Adrenal gland (tissue), 12 donors: ENCODE measurements around the gene RTF2. TPM values are rescaled to one million over a fixed set of nuclear protein-coding genes. Genes with fewer than 3 reads are reported as not detected.

ENCODE experiments used
- DNase-seq, 7 donors: peaks; one replicate each; pipeline ENCODE4 v3.0.0-alpha.2; 2019 to 2020
- H3K27ac ChIP-seq, 5 donors: fragments of 200-600 bp; sonication (generic) in 4 of 5; 1 replicate in 3 of 5; 2 replicates in 2 of 5; pipeline versions ENCODE4 v1.5.1 to v1.8.0; 2016 to 2020; ENCODE audit warnings: mild to moderate bottlenecking in 1 of 5
- H3K27me3 ChIP-seq: fragments of 200-600 bp; 2 replicates; pipeline ENCODE4 v1.8.0; 2021
- H3K36me3 ChIP-seq, 2 donors: fragments of 200-600 bp; replicated peaks in 1 of 2; 1 replicate in 1 of 2; 2 replicates in 1 of 2; pipeline versions ENCODE4 v1.5.1 to v1.8.0; 2018 to 2022
- H3K4me1 ChIP-seq, 2 donors: fragments of 200-600 bp; replicated peaks in 1 of 2; 1 replicate in 1 of 2; 2 replicates in 1 of 2; pipeline versions ENCODE4 v1.5.1 to v1.8.0; 2018 to 2021
- H3K4me3 ChIP-seq, 4 donors: fragments of 200-600 bp; sonication (generic) in 3 of 4; one replicate each; pipeline ENCODE4 v1.5.1; 2016 to 2018
- H3K9me3 ChIP-seq, 3 donors: fragments of 200-600 bp; sonication (generic) in 1 of 3; replicated peaks in 1 of 3; 1 replicate in 2 of 3; 2 replicates in 1 of 3; pipeline versions ENCODE4 v1.5.1 to v1.8.0; 2016 to 2021
- CTCF ChIP-seq, 6 experiments: fragments of 450-650 bp in 4 of 6; fragments of 200-600 bp in 2 of 6; sonication (generic) in 1 of 6; IDR thresholded peaks; 1 replicate in 5 of 6; 2 replicates in 1 of 6; pipeline versions ENCODE4 v1.5.1 to v1.8.0; 2016 to 2021; ENCODE audit warnings: antibody characterized with exemption in 6 of 6, mild to moderate bottlenecking in 2 of 6, moderate library complexity in 1 of 6
- POLR2A ChIP-seq, 2 donors: fragments of 450-650 bp; IDR thresholded peaks; one replicate each; pipeline ENCODE4 v1.6.1; 2017; ENCODE audit warnings: antibody characterized with exemption in 2 of 2, mild to moderate bottlenecking in 2 of 2, moderate library complexity in 1 of 2
- WGBS, 4 donors: extraction: QIAGEN DNeasy Blood & Tissue Kit in 2 of 4; methylation state at CpG; one replicate each; pipeline versions ENCODE4 v1.1.5 to v1.1.7; 2013 to 2017; 5-methylcytosine and 5-hydroxymethylcytosine counted together
- intact Hi-C, 2 donors: fragments of 100-400 bp; cut with DNase I; formaldehyde crosslinking; loops; one replicate each; pipeline versions ENCODE4 v1.14.1 to v1.15.0; 2022 to 2023
- polyA plus RNA-seq, 3 donors: library from polyadenylated mRNA; stranded (reverse); fragments of 200-250 nt in 2 of 3; fragments of 350-450 nt in 1 of 3; fragmentation: Illumina TruSeq in 1 of 3; extraction: RNeasy Lipid Tissue Mini Kit (QIAGEN cat#74804) in 1 of 3; gene quantifications; one replicate each; pipeline ENCODE4 v1.2.3, GENCODE V29; 2013 to 2014
- total RNA-seq, 9 donors: library from RNA; depleted of rRNA in 4 of 9; stranded (reverse); fragments of >200 nt in 4 of 9; fragments of 120-200 nt in 1 of 9; fragmentation: NEBNext Ultra II Directional in 1 of 9; extraction: Animal tissue kit (Norgen Biotek cat#: 25700) in 1 of 9; gene quantifications; one replicate each; pipeline versions ENCODE4 v1.1.0 to v1.2.4, GENCODE V29; 2013 to 2023
- donor health status: healthy with polysubstance abuse.
- donor health status: Bipolar disorder and iron deficiency.
- donor health status: DM: yes; HTN: yes; CAD: no.
- donor health status: DM: no; HTN: no; CAD: no.
- donor health status: DM: no; HTN: no; CAD: no.
- donor health status: DM: yes; HTN: yes; CAD: no.

Gene RTF2
- total and polyA plus RNA-seq, 12 donors: 48.8 to 156 (median 92.8) TPM

- TF ChIP-seq CTCF (IDR thresholded peaks at IDR 0.05): no peak
- no peak for TF ChIP-seq POLR2A (IDR thresholded peaks at IDR 0.05)
- Histone ChIP-seq H3K9me3 (no peaks in the 10 kb centered on the region), H3K4me3 (no peak overlapping the region), H3K27ac (no peak overlapping the region), H3K36me3 (no peaks in the 10 kb centered on the region), H3K27me3 (no peaks in the 10 kb centered on the region), H3K4me1 (peaks cover 0 to 4% of the 10 kb centered on the region in 2 donors)
- 84 to 100% (median 94%) methylated on average over 1 of the region's 1 CpG; no CpG with 5 or more reads in 1 of the 4 donors for WGBS, 4 donors
- intact Hi-C loops: no loop called here
- peak in 2 of 7 donors; percentile 2 to 20 for DNase-seq
Measured at GRCh38 chr20:56424931-56425330, 43.5 kb upstream of the RTF2 start.

GRCh38 chr20:56426026-56426425 lies 42.4 kb upstream of the RTF2 start:
- no peaks in the 10 kb centered on the region for H3K36me3 ChIP-seq
- H3K4me3 ChIP-seq: no peak overlapping the region
- WGBS, 4 donors: 90 to 94% (median 91%) methylated on average over 9 of the region's 9 CpGs
- no peaks in the 10 kb centered on the region for H3K9me3 ChIP-seq
- H3K4me1 ChIP-seq: peaks cover 0 to 4% of the 10 kb centered on the region in 2 donors
- DNase-seq: peak in 1 of 7 donors; percentile 3
- intact Hi-C loops: no loop called here
- TF ChIP-seq POLR2A (IDR thresholded peaks at IDR 0.05): no peak
- TF ChIP-seq CTCF (IDR thresholded peaks at IDR 0.05): no peak
- H3K27me3 ChIP-seq: no peaks in the 10 kb centered on the region
- H3K27ac ChIP-seq: no peak overlapping the region

GRCh38 chr20:56426926-56427325 lies 41.5 kb upstream of the RTF2 start:
- Histone ChIP-seq H3K9me3 (no peaks in the 10 kb centered on the region), H3K27me3 (no peaks in the 10 kb centered on the region), H3K4me1 (peaks cover 0 to 4% of the 10 kb centered on the region in 2 donors), H3K4me3 (no peak overlapping the region), H3K27ac (no peak overlapping the region), H3K36me3 (no peaks in the 10 kb centered on the region)
- no peak for DNase-seq
- intact Hi-C loops: no loop called here
- TF ChIP-seq CTCF (IDR thresholded peaks at IDR 0.05): no peak
- TF ChIP-seq POLR2A (IDR thresholded peaks at IDR 0.05): no peak

GRCh38 chr20:56427797-56428196 lies 40.6 kb upstream of the RTF2 start:
- Histone ChIP-seq H3K4me1 (no peaks in the 10 kb centered on the region), H3K27ac (no peak overlapping the region), H3K4me3 (no peak overlapping the region), H3K36me3 (no peaks in the 10 kb centered on the region), H3K27me3 (no peaks in the 10 kb centered on the region), H3K9me3 (no peaks in the 10 kb centered on the region)
- no peak for TF ChIP-seq CTCF (IDR thresholded peaks at IDR 0.05)
- TF ChIP-seq POLR2A (IDR thresholded peaks at IDR 0.05): no peak
- DNase-seq: peak in 1 of 7 donors; percentile 3
- WGBS, 4 donors: 68 to 78% (median 74%) methylated on average over 4 of the region's 4 CpGs
- intact Hi-C loops: no loop called here
